ENCODE measurements around the gene VWA8. TPM values are rescaled to one million over a fixed set of nuclear protein-coding genes. Genes with fewer than 3 reads are reported as not detected.

VWA8 gene
- total RNA-seq, 1 donor = 21.4 TPM

DNA sequence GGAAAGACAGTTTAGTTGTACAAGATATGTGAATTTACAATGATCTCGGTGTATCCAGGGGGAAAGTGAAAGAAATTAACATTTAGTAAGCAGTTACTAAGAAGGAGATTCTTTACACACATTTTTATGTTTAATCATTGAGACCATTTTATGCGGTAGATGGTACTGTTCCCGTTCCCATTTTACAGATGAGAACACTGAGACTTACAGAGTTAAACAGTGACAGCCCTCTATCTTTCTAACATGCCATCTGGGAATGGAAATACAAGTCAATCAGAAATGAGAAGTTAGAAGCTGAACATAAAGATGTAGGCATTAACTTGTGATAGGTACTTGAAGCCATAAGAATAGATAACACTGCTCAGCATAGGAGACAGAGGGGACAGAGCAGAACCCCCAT lies 144.9 kb downstream of the VWA8 start:
- H3K27me3 ChIP-seq (ENCODE audit: insufficient read depth, low read length) = no peaks in the 10 kb centered on the region
- no peak overlapping the region for H2AFZ ChIP-seq (ENCODE audit: low read length)
- no peak overlapping the region for H3K4me2 ChIP-seq (ENCODE audit: insufficient read depth, low read length)
- H3K27ac ChIP-seq (ENCODE audit: low read depth, low read length) = no peak overlapping the region
- peaks cover 20% of the 10 kb centered on the region for H3K4me1 ChIP-seq (ENCODE audit: insufficient read depth, low read length)
- H3K4me3 ChIP-seq (ENCODE audit: insufficient read depth, low read length) = no peak overlapping the region
- H4K20me1 ChIP-seq (ENCODE audit: insufficient read depth, low read length) = no peaks in the 10 kb centered on the region
- no peak for DNase-seq (ENCODE audit: insufficient read length, low spot score, missing footprints)
- H3K79me2 ChIP-seq (ENCODE audit: insufficient read depth, low read length) = no peaks in the 10 kb centered on the region
- H3K36me3 ChIP-seq (ENCODE audit: insufficient read depth, low read length) = peaks cover 5% of the 10 kb centered on the region
- H3K9me3 ChIP-seq (ENCODE audit: low read depth, low read length) = no peaks in the 10 kb centered on the region
- TF ChIP-seq, protein P1, sequence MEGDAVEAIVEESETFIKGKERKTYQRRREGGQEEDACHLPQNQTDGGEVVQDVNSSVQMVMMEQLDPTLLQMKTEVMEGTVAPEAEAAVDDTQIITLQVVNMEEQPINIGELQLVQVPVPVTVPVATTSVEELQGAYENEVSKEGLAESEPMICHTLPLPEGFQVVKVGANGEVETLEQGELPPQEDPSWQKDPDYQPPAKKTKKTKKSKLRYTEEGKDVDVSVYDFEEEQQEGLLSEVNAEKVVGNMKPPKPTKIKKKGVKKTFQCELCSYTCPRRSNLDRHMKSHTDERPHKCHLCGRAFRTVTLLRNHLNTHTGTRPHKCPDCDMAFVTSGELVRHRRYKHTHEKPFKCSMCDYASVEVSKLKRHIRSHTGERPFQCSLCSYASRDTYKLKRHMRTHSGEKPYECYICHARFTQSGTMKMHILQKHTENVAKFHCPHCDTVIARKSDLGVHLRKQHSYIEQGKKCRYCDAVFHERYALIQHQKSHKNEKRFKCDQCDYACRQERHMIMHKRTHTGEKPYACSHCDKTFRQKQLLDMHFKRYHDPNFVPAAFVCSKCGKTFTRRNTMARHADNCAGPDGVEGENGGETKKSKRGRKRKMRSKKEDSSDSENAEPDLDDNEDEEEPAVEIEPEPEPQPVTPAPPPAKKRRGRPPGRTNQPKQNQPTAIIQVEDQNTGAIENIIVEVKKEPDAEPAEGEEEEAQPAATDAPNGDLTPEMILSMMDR (IDR thresholded peaks at IDR 0.05; ENCODE audit: extremely low read depth, low read depth, low read length) = no peak

DNA sequence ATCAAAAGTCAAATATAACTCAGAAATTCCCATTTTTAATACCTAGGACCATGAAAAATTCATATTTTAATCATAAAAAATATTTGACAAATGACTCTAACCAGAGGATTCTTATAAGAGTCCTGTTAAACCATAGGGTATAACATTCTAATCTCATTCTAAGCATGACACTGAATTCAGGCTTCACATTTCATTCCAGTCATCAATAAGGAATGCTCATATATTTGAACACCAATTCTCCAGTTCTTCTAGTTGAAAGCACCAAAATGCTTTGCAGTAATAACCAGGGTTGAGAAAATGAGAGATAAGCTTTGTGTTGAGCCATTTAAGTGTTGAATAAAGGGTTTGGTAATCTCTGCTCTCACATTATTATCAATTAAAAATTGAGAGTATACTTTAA lies 147.5 kb downstream of the VWA8 start:
- no peaks in the 10 kb centered on the region for H3K9me3 ChIP-seq (ENCODE audit: low read depth, low read length)
- TF ChIP-seq, protein P1 (IDR thresholded peaks at IDR 0.05; ENCODE audit: extremely low read depth, low read depth, low read length) = no peak
- peak overlapping the region; percentile 28 for H3K4me2 ChIP-seq (ENCODE audit: insufficient read depth, low read length)
- no peak overlapping the region for H2AFZ ChIP-seq (ENCODE audit: low read length)
- H3K79me2 ChIP-seq (ENCODE audit: insufficient read depth, low read length) = no peaks in the 10 kb centered on the region
- no peak overlapping the region for H3K4me3 ChIP-seq (ENCODE audit: insufficient read depth, low read length)
- no peaks in the 10 kb centered on the region for H3K27me3 ChIP-seq (ENCODE audit: insufficient read depth, low read length)
- no peaks in the 10 kb centered on the region for H4K20me1 ChIP-seq (ENCODE audit: insufficient read depth, low read length)
- peak overlapping the region; percentile 31 for H3K27ac ChIP-seq (ENCODE audit: low read depth, low read length)
- peaks cover 20% of the 10 kb centered on the region for H3K4me1 ChIP-seq (ENCODE audit: insufficient read depth, low read length)
- DNase-seq (ENCODE audit: insufficient read length, low spot score, missing footprints) = peak; percentile 30
- H3K36me3 ChIP-seq (ENCODE audit: insufficient read depth, low read length) = peaks cover 7% of the 10 kb centered on the region

DNA sequence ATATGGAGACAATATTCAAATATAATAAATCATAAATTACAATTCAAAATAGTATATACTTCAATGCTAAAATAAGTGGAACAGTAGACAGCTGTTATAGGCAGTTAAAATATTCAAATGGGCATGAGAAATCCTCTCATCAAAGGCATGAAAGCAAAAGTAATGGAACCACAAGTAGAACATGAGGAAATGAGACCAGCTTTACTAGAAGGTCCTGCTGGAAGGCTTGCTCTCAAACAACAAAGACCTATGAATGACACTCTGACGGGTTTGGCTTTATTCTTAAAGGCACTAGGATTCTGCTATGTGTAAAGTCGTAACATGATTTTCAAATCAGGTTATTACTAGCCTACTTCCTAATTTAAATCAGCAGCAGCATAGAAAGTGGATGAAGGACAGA lies 148.1 kb downstream of the VWA8 start:
- peak overlapping the region; percentile 31 for H3K27ac ChIP-seq (ENCODE audit: low read depth, low read length)
- no peak overlapping the region for H3K4me2 ChIP-seq (ENCODE audit: insufficient read depth, low read length)
- no peaks in the 10 kb centered on the region for H3K27me3 ChIP-seq (ENCODE audit: insufficient read depth, low read length)
- TF ChIP-seq, protein P1 (IDR thresholded peaks at IDR 0.05; ENCODE audit: extremely low read depth, low read depth, low read length) = no peak
- no peak overlapping the region for H2AFZ ChIP-seq (ENCODE audit: low read length)
- H3K79me2 ChIP-seq (ENCODE audit: insufficient read depth, low read length) = no peaks in the 10 kb centered on the region
- H3K4me1 ChIP-seq (ENCODE audit: insufficient read depth, low read length) = peaks cover 20% of the 10 kb centered on the region
- no peak for DNase-seq (ENCODE audit: insufficient read length, low spot score, missing footprints)
- no peaks in the 10 kb centered on the region for H4K20me1 ChIP-seq (ENCODE audit: insufficient read depth, low read length)
- no peaks in the 10 kb centered on the region for H3K9me3 ChIP-seq (ENCODE audit: low read depth, low read length)
- no peak overlapping the region for H3K4me3 ChIP-seq (ENCODE audit: insufficient read depth, low read length)
- H3K36me3 ChIP-seq (ENCODE audit: insufficient read depth, low read length) = peaks cover 7% of the 10 kb centered on the region

DNA sequence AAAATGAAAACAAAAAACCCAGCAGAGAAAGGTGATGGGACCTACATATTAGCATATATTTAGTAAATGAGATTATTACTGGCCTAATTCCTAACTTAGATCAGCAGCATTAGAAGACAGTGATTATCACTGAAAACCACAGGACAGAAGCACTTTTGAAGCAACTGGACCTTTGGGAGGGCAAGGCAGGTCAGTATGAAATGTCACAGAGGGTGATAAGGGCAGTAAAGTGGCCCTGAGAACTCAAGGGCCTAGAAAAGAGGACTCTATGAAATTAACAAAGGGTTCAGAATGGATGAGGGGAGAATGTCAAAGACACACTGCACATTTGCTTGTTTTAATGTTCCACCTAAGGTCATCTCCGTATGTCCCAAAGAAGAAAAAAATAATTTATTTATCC lies 148.7 kb downstream of the VWA8 start:
- H3K36me3 ChIP-seq (ENCODE audit: insufficient read depth, low read length) = peaks cover 7% of the 10 kb centered on the region
- H3K9me3 ChIP-seq (ENCODE audit: low read depth, low read length) = no peaks in the 10 kb centered on the region
- no peaks in the 10 kb centered on the region for H3K79me2 ChIP-seq (ENCODE audit: insufficient read depth, low read length)
- H3K4me2 ChIP-seq (ENCODE audit: insufficient read depth, low read length) = peak overlapping the region; percentile 65
- no peak for DNase-seq (ENCODE audit: insufficient read length, low spot score, missing footprints)
- no peak overlapping the region for H3K27ac ChIP-seq (ENCODE audit: low read depth, low read length)
- no peak overlapping the region for H3K4me3 ChIP-seq (ENCODE audit: insufficient read depth, low read length)
- no peaks in the 10 kb centered on the region for H3K27me3 ChIP-seq (ENCODE audit: insufficient read depth, low read length)
- peaks cover 20% of the 10 kb centered on the region for H3K4me1 ChIP-seq (ENCODE audit: insufficient read depth, low read length)
- no peaks in the 10 kb centered on the region for H4K20me1 ChIP-seq (ENCODE audit: insufficient read depth, low read length)
- H2AFZ ChIP-seq (ENCODE audit: low read length) = no peak overlapping the region
- TF ChIP-seq, protein P1 (IDR thresholded peaks at IDR 0.05; ENCODE audit: extremely low read depth, low read depth, low read length) = no peak
